Measurements from ENCODE around the gene COQ8B.

Gene COQ8B

DNA sequence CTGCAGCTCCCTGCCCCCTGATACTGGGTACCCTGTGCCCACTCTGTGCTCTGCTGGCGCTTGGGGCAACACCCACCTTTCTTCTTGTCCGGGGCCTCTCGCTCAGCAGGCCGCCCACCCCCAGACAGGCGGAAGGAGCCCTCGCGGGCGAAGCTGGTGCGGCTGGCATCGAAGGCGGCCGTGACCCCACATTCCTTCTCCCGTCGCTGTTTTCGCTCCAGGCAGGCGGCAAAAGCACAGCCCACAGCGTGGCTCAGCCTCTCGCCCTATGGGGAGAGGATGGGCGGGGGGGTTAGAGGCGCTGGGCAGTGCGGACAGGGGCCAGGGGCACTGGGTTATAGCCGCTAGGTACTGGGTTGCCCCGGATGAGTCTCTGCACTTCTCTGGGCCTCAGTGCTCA, 39.5 kb downstream of the COQ8B start:
- H3K4me2 ChIP-seq, result no peak overlapping the region
- H3K27me3 ChIP-seq, result no peaks in the 10 kb centered on the region
- H3K36me3 ChIP-seq, result peaks cover 69 to 99% (median 81%) of the 10 kb centered on the region in 11 experiments
- H3K27ac ChIP-seq, result no peak overlapping the region
- peaks cover 0 to 9% (median 0%) of the 10 kb centered on the region in 11 experiments; a peak in 1 of 22 replicates for H4K20me1 ChIP-seq
- no peak overlapping the region for H3K9ac ChIP-seq
- no peak for TF ChIP-seq Cebpa-rat (IDR thresholded peaks at IDR 0.05)
- no peak overlapping the region for H3K4me3 ChIP-seq
- H3K9me3 ChIP-seq (replicated peaks in 1 of 11), result no peaks in the 10 kb centered on the region
- no peaks in the 10 kb centered on the region for H3K4me1 ChIP-seq

DNA sequence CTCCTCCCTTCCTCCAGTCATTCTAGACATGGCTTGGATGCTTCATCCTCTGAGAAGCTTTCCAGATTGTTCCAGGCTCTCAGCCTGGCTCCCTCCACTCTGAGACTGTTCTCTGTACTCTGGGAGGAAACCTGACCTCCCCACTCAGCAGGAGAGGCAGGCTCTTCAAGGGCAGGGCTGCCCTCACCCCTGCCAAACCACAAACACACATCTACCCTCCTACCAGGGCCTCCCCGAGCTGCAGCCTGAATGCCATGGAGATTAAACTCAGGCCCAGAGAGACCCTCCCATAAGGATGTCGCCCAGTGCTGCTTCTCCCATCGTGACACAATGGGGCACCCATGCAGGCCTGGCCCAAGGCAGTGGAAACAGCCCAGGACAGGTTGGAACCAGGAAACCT, 42.4 kb downstream of the COQ8B start:
- H3K36me3 ChIP-seq, result peaks cover 89 to 100% (median 96%) of the 10 kb centered on the region in 11 experiments
- no peaks in the 10 kb centered on the region for H3K4me1 ChIP-seq
- peaks cover 9 to 15% (median 13%) of the 10 kb centered on the region in 11 experiments for H3K9me3 ChIP-seq (replicated peaks in 1 of 11)
- H3K27ac ChIP-seq, result no peak overlapping the region
- no peaks in the 10 kb centered on the region for H3K27me3 ChIP-seq
- H4K20me1 ChIP-seq, result no peaks in the 10 kb centered on the region
- H3K9ac ChIP-seq, result no peak overlapping the region
- no peak for TF ChIP-seq Cebpa-rat (IDR thresholded peaks at IDR 0.05)
- no peak overlapping the region for H3K4me2 ChIP-seq
- no peak overlapping the region for H3K4me3 ChIP-seq

DNA sequence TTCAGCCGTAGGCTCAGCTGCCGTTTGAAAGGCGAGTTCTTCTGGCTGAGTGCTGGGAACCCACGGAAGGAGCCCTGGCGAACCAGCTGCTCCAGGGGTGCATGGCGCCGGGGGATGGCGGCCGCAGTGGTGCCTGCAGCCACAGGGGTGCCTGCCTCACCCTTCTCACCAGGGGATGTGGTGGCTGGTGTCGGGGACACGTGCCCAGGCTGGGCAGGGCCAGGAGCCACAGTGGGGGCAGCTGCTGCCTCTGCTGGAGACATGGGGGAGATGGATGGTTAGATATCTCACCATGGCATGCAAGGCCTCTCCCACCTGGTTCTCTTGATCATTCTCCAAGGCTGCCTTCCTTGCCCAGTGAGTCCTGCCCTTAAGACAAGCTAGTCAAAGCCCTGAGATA, 43.3 kb downstream of the COQ8B start:
- H3K27ac ChIP-seq, result no peak overlapping the region
- no peak overlapping the region for H3K4me3 ChIP-seq
- no peak overlapping the region for H3K9ac ChIP-seq
- no peak overlapping the region for H3K4me2 ChIP-seq
- H3K4me1 ChIP-seq, result no peaks in the 10 kb centered on the region
- peaks cover 89 to 100% (median 96%) of the 10 kb centered on the region in 11 experiments for H3K36me3 ChIP-seq
- no peak for TF ChIP-seq Cebpa-rat (IDR thresholded peaks at IDR 0.05)
- H4K20me1 ChIP-seq, result no peaks in the 10 kb centered on the region
- H3K9me3 ChIP-seq (replicated peaks in 1 of 11), result peaks cover 17 to 24% (median 22%) of the 10 kb centered on the region in 11 experiments
- no peaks in the 10 kb centered on the region for H3K27me3 ChIP-seq

DNA sequence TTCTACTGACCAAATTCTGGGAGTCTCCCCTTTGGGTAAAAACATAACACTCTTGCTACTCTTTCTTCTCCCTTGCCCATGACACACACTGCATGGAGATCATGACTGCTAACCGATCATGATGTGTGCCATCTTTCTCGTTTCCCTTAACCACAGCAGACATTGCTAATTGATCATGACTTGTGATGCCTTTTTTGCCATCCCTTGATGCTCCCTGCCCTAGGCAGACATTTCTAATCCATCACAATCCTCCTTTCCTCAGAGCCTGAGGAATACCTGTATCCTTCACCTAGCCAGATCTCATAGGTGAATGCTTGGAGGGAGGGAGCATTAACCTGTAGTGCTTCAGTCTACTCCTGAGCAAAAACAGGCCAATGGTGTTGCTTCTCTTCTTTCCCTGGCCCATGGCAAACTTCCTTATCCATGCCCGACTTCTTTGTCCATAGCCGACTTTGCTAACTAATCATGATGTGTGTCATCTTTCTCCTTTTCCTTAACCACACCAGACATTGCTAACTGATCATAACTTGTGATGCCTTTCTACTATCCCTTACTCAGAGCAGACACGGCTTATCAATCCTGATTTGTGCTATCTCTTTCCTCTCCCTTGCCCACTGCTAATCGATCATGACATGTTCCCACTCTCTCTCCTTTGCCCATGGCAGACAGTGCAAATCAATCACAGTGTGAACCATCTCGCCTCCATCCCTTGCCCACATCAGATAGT, 44.0 kb downstream of the COQ8B start:
- Histone ChIP-seq H4K20me1 (no peaks in the 10 kb centered on the region), H3K36me3 (peaks cover 89 to 100% (median 96%) of the 10 kb centered on the region in 11 experiments), H3K9me3 (replicated peaks in 1 of 11) (peaks cover 17 to 27% (median 25%) of the 10 kb centered on the region in 11 experiments), H3K4me2 (no peak overlapping the region), H3K27me3 (no peaks in the 10 kb centered on the region), H3K9ac (no peak overlapping the region), H3K4me3 (no peak overlapping the region), H3K4me1 (no peaks in the 10 kb centered on the region), H3K27ac (no peak overlapping the region)
- TF ChIP-seq Cebpa-rat (IDR thresholded peaks at IDR 0.05), result no peak

DNA sequence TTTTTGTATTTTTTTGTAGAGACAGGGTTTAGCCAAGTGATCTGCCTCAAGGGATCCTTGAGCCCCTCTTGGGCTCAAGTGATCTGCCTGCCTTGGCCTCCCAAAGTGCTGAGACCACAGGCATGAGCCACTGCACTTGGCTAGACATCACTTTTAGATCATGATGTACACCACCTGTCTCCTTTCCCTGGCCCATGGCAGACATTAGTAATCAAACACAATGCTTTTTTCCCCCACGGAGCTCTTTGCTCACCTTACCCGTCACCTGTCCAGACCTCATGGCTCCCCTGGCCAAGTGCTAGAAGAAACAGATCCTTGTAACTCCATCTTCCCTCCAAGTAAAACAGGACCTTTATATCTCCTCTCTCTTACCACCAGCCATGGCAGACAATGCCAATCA, 44.6 kb downstream of the COQ8B start:
- H3K9ac ChIP-seq, result no peak overlapping the region
- H3K27me3 ChIP-seq, result no peaks in the 10 kb centered on the region
- TF ChIP-seq Cebpa-rat (IDR thresholded peaks at IDR 0.05), result no peak
- peaks cover 86 to 100% (median 96%) of the 10 kb centered on the region in 11 experiments for H3K36me3 ChIP-seq
- peaks cover 17 to 27% (median 25%) of the 10 kb centered on the region in 11 experiments for H3K9me3 ChIP-seq (replicated peaks in 1 of 11)
- H3K4me2 ChIP-seq, result no peak overlapping the region
- H4K20me1 ChIP-seq, result no peaks in the 10 kb centered on the region
- no peak overlapping the region for H3K4me3 ChIP-seq
- H3K4me1 ChIP-seq, result no peaks in the 10 kb centered on the region
- no peak overlapping the region for H3K27ac ChIP-seq

DNA sequence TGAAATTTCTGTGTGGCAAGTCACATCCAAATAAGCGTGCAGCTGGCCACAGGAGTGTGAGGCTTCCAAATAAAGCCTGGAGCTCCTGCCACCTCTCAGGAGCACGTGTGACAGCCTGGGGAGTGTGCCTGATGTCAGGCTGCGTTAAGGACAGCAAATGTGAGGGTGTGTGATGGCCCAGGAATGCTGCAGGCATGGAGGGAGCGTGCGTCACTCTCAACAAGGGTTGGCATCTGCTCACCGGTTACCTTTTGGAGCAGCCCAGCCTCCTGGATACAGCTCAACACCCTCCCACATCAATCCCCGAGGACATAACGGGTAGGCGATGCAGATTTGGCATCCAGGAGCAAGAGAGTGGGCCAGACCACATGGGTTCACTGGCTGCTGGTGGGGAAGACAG, 45.3 kb downstream of the COQ8B start:
- H3K9ac ChIP-seq, result no peak overlapping the region
- TF ChIP-seq Cebpa-rat (IDR thresholded peaks at IDR 0.05), result no peak
- no peak overlapping the region for H3K27ac ChIP-seq
- H4K20me1 ChIP-seq, result no peaks in the 10 kb centered on the region
- peaks cover 0 to 3% (median 0%) of the 10 kb centered on the region in 10 experiments; a peak in 1 of 20 replicates for H3K4me1 ChIP-seq
- H3K9me3 ChIP-seq (replicated peaks in 1 of 11), result peaks cover 17 to 27% (median 25%) of the 10 kb centered on the region in 11 experiments
- no peak overlapping the region for H3K4me2 ChIP-seq
- H3K4me3 ChIP-seq, result no peak overlapping the region
- peaks cover 80 to 97% (median 92%) of the 10 kb centered on the region in 11 experiments for H3K36me3 ChIP-seq
- no peaks in the 10 kb centered on the region for H3K27me3 ChIP-seq

DNA sequence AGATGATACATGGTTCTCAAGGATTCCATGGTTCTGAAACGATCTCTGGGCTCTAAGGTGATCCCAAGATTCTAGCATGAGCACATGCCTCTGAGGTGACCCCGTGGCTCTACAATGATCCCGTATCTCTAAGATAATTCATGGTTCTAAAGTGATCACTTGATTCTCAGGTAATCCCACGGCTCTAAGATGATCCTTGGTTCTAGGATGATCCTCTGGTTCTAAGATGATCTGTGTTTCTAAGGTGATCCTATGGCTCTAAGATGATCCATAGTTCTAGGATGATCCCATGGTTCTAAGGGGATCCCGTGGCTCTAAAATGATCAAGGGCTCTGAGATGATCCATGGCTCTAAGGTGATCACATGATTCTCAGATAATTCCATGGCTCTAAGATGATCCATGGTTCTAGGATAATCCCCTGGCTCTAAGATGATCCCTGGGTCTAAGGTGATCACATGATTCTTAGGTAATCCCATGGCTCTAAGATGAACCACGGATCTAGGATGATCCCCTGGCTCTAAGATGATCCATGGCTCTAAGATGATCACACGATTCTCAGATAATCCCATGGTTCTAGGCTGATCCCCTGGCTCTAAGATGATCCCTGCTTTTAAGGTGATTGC, 47.6 kb downstream of the COQ8B start:
- Histone ChIP-seq H3K27ac (no peak overlapping the region), H3K27me3 (no peaks in the 10 kb centered on the region), H3K9me3 (replicated peaks in 1 of 11) (peaks cover 17 to 27% (median 25%) of the 10 kb centered on the region in 11 experiments), H3K4me3 (no peak overlapping the region), H3K4me1 (peaks cover 0 to 8% (median 1%) of the 10 kb centered on the region in 10 experiments; a peak in 13 of 20 replicates), H3K36me3 (peaks cover 64 to 76% (median 73%) of the 10 kb centered on the region in 11 experiments), H3K9ac (no peak overlapping the region), H3K4me2 (no peak overlapping the region), H4K20me1 (no peaks in the 10 kb centered on the region)
- TF ChIP-seq Cebpa-rat (IDR thresholded peaks at IDR 0.05), result no peak

DNA sequence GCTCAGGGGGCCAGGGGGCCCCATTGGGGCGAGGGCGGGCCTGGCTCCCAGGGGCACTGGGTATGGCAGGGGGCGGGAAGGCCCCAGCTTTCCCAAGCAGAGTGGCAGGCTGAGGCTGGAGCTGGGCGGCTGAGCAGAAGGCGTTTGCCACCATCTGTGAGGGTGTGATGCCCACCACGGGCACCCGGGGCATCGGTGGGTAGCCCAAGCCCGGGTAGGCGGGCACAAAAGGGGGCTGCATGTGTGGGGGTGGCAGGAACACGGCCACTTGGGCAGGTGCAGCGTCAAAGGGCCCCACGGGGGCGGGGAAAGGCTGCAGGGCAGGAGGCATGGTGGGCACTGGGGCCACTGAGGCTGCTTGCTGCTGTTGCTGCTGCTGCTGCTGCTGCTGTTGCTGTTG, 49.1 kb downstream of the COQ8B start:
- Histone ChIP-seq H3K4me3 (no peak overlapping the region), H3K27me3 (no peaks in the 10 kb centered on the region), H3K36me3 (peaks cover 50 to 61% (median 59%) of the 10 kb centered on the region in 11 experiments), H4K20me1 (no peaks in the 10 kb centered on the region), H3K4me2 (no peak overlapping the region), H3K4me1 (peaks cover 7 to 17% (median 10%) of the 10 kb centered on the region in 10 experiments), H3K9ac (no peak overlapping the region), H3K27ac (no peak overlapping the region), H3K9me3 (replicated peaks in 1 of 11) (peaks cover 17 to 27% (median 25%) of the 10 kb centered on the region in 11 experiments)
- no peak for TF ChIP-seq Cebpa-rat (IDR thresholded peaks at IDR 0.05)

DNA sequence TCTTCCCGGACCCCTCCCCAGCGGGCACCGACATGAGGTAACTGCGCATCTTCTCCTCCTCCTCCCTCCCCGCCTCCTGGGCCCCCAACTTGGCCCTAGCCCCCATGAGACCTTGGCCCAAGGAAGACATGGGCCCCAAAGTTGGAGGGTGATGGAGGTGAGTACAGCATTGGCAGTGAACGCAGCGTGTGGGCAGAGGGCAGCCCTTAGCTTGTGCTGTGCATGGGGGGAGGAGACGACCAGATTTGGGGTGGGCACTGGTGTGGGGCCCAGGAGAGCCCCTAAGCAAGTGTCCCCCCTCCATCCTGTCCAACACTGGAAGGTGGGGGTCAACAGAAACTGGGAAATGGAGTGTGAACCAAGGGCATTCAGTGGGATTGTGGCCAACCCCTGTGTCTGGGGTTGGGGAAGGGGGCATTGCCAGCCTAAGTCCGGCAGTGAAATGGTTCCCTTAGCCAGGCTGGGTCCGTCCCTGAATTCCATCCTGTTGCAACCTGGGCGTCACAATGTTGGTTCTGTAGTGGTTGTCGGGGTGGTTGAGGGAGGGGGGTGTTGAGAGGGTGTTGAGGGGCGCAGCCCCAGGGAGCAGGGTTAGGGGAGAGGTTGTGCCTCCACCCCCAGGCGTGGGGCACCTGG, 49.8 kb downstream of the COQ8B start:
- Histone ChIP-seq H3K9me3 (replicated peaks in 1 of 11) (peaks cover 17 to 27% (median 25%) of the 10 kb centered on the region in 11 experiments), H3K27me3 (no peaks in the 10 kb centered on the region), H3K27ac (no peak overlapping the region), H3K4me1 (peaks cover 10 to 22% (median 15%) of the 10 kb centered on the region in 10 experiments), H3K4me2 (no peak overlapping the region), H3K9ac (no peak overlapping the region), H3K4me3 (no peak overlapping the region), H4K20me1 (no peaks in the 10 kb centered on the region), H3K36me3 (peaks cover 43 to 54% (median 52%) of the 10 kb centered on the region in 11 experiments)
- TF ChIP-seq Cebpa-rat (IDR thresholded peaks at IDR 0.05), result no peak

Measured in BLaER1 treated with 17β-estradiol and CSF1 and Interleukin-3, amounts not matched to agents 10 nM and 100 nM (cell line).